Activated gamma-delta T cell treated with anti-CD3 and anti-CD28 coated beads, Interleukin-2, amount 50 U/mL, for 16 hours (primary cell): ENCODE results near the gene BLVRA.
A peak's percentile ranks its signal among the peaks of the same experiment; 100 is the strongest.

Experiments used
- DNase-seq: peaks from one replicate; pipeline ENCODE4 v3.0.0-alpha.2; 2020; ENCODE audit warnings: low read depth

The BLVRA gene

GRCh38 chr7:43749383-43749940 is 9.0 kb upstream of the BLVRA start:
- no peak for DNase-seq

- DNase-seq, result no peak
Measured at GRCh38 chr7:43750016-43750887, 8.2 kb upstream of the BLVRA start.

GRCh38 chr7:43752411-43752810 is 6.1 kb upstream of the BLVRA start:
- DNase-seq, result no peak

GRCh38 chr7:43753271-43753810 is 5.1 kb upstream of the BLVRA start:
- no peak for DNase-seq

GRCh38 chr7:43753843-43754242 is 4.6 kb upstream of the BLVRA start:
- DNase-seq, result no peak

GRCh38 chr7:43754596-43754995 is 3.9 kb upstream of the BLVRA start:
- no peak for DNase-seq

GRCh38 chr7:43756368-43757072 is 2.0 kb upstream of the BLVRA start:
- DNase-seq, result no peak

- no peak for DNase-seq
Measured at GRCh38 chr7:43757073-43757720, 1.3 kb upstream of the BLVRA start.

GRCh38 chr7:43758822-43759683 is 573 bp downstream of the BLVRA start:
- peak; percentile 9 for DNase-seq

- DNase-seq, result no peak
Measured at GRCh38 chr7:43760861-43761260, 2.4 kb downstream of the BLVRA start.

GRCh38 chr7:43761382-43761781 is 2.9 kb downstream of the BLVRA start:
- no peak for DNase-seq

GRCh38 chr7:43761938-43762692 is 3.6 kb downstream of the BLVRA start:
- no peak for DNase-seq

- DNase-seq, result no peak
Measured at GRCh38 chr7:43763183-43763582, 4.7 kb downstream of the BLVRA start.

- DNase-seq, result no peak
Measured at GRCh38 chr7:43764039-43764761, 5.7 kb downstream of the BLVRA start.

GRCh38 chr7:43764807-43765491 is 6.5 kb downstream of the BLVRA start:
- DNase-seq, result no peak

GRCh38 chr7:43766564-43766963 is 8.1 kb downstream of the BLVRA start:
- no peak for DNase-seq

- DNase-seq, result no peak
Measured at GRCh38 chr7:43767311-43767710, 8.8 kb downstream of the BLVRA start.

- no peak for DNase-seq
Measured at GRCh38 chr7:43768201-43768886, 9.9 kb downstream of the BLVRA start.

GRCh38 chr7:43768887-43769272 is 10.4 kb downstream of the BLVRA start:
- DNase-seq, result no peak
